OCI-LY3 (cell line): Measurements from ENCODE around the gene POLR2B.

Experiments
- CTCF ChIP-seq: fragments of 200-600, 300-600 bp; sonication (generic); IDR thresholded peaks from 2 replicates; pipeline ENCODE4 v1.5.1; 2014; ENCODE audit warnings: antibody characterized with exemption, low read length, low read depth
- EZH2phosphoT487 ChIP-seq: fragments of 200-600 bp; shearing (Covaris generic); IDR thresholded peaks from 2 replicates; pipeline ENCODE4 v1.6.1; 2018; ENCODE audit warnings: antibody characterized with exemption, mixed run types, low read depth

- TF ChIP-seq CTCF (no peak), EZH2phosphoT487 (no peak)
Observed at GRCh38 chr4:56972389-56972788, 6.3 kb upstream of the POLR2B start.
